GM23338 (cell line): ENCODE data around the gene MATCAP1. TPM values are rescaled to one million over a fixed set of nuclear protein-coding genes. Genes with fewer than 3 reads are reported as not detected.
A peak's percentile ranks its signal among the peaks of the same experiment; 100 is the strongest.

ENCODE experiments used
- ATAC-seq: fragments of 200-7000 bp; cut with Tn5 transposase; 3 replicates; pipeline ENCODE4 v1.9.1; 2020
- DNase-seq: peaks from one replicate; pipeline ENCODE4 v3.0.0-alpha.2; 2015; ENCODE audit warnings: low spot score
- H2AFZ ChIP-seq: fragments of 200-600 bp; sonication (generic); 2 replicates; pipeline ENCODE4 v1.8.0; 2016; ENCODE audit warnings: antibody characterized with exemption, mild to moderate bottlenecking, moderate library complexity
- H3F3A ChIP-seq: fragments of 200-600 bp; sonication (generic); replicated peaks from 2 replicates; pipeline ENCODE4 v1.8.0; 2017; ENCODE audit warnings: antibody characterized with exemption, mixed run types, low read depth
- H3K27ac ChIP-seq: fragments of 200-600 bp; sonication (generic); 2 replicates; pipeline ENCODE4 v1.6.1; 2016; ENCODE audit warnings: low read depth
- H3K27me3 ChIP-seq: fragments of 200-600 bp; sonication (generic); 2 replicates; pipeline ENCODE4 v1.8.0; 2016; ENCODE audit warnings: mild to moderate bottlenecking, mixed run types, moderate library complexity; ENCODE audit not compliant: insufficient read depth
- H3K36me3 ChIP-seq: fragments of 200-600 bp; sonication (generic); 2 replicates; pipeline ENCODE4 v1.8.0; 2016; ENCODE audit warnings: mild to moderate bottlenecking; ENCODE audit not compliant: insufficient read depth
- H3K4me1 ChIP-seq: fragments of 200-600 bp; sonication (generic); 2 replicates; pipeline ENCODE4 v1.8.0; 2016; ENCODE audit warnings: mild to moderate bottlenecking, moderate library complexity; ENCODE audit not compliant: insufficient read depth
- H3K4me2 ChIP-seq: fragments of 200-600 bp; sonication (generic); 2 replicates; pipeline ENCODE4 v1.7.1; 2017; ENCODE audit warnings: mixed run types
- H3K4me3 ChIP-seq: fragments of 200-600 bp; sonication (generic); 2 replicates; pipeline ENCODE4 v1.6.1; 2016; ENCODE audit warnings: mixed run types
- H3K79me2 ChIP-seq: fragments of 200-600 bp; sonication (generic); replicated peaks from 2 replicates; pipeline ENCODE4 v1.8.0; 2017; ENCODE audit warnings: mild to moderate bottlenecking; ENCODE audit not compliant: insufficient read depth
- H3K9me2 ChIP-seq: fragments of 200-600 bp; sonication (generic); 2 replicates; pipeline ENCODE4 v1.8.0; 2017; ENCODE audit not compliant: insufficient read depth
- H4K20me1 ChIP-seq: fragments of 200-600 bp; sonication (generic); replicated peaks from 2 replicates; pipeline ENCODE4 v1.8.0; 2017; ENCODE audit warnings: mild to moderate bottlenecking; ENCODE audit not compliant: insufficient read depth
- H3K27ac Mint-ChIP-seq: 2 replicates; pipeline ENCODE4 v1.8.0; 2020; ENCODE audit warnings: inconsistent platforms, mild to moderate bottlenecking, moderate library complexity, mixed read lengths
- H3K27me3 Mint-ChIP-seq: 3 replicates; pipeline ENCODE4 v1.8.0; 2022; ENCODE audit warnings: low read depth, mild to moderate bottlenecking, moderate library complexity, mixed read lengths, inconsistent platforms; ENCODE audit not compliant: insufficient read depth, poor library complexity
- H3K36me3 Mint-ChIP-seq: 3 replicates; pipeline ENCODE4 v1.8.0; 2021; ENCODE audit warnings: low read depth, mild to moderate bottlenecking, inconsistent platforms, moderate library complexity, mixed read lengths
- H3K4me1 Mint-ChIP-seq: 3 replicates; pipeline ENCODE4 v1.8.0; 2020; ENCODE audit warnings: mild to moderate bottlenecking, inconsistent platforms, mixed read lengths
- H3K4me3 Mint-ChIP-seq: 3 replicates; pipeline ENCODE4 v1.8.0; 2021; ENCODE audit warnings: moderate library complexity, mild to moderate bottlenecking, inconsistent platforms, mixed read lengths
- H3K9me3 Mint-ChIP-seq: 3 replicates; pipeline ENCODE4 v1.8.0; 2020; ENCODE audit warnings: moderate library complexity, mild to moderate bottlenecking, inconsistent platforms, mixed read lengths
- JUNB ChIP-seq: IDR thresholded peaks from one replicate; pipeline ENCODE4 v1.6.1; 2016; ENCODE audit warnings: antibody characterized with exemption; ENCODE audit not compliant: unreplicated experiment
- POLR2AphosphoS5 ChIP-seq: IDR thresholded peaks from 2 replicates; pipeline ENCODE4 v1.6.1; 2016; ENCODE audit warnings: antibody characterized with exemption, low read depth
- polyA plus RNA-seq: library from polyadenylated mRNA; unstranded; fragments of >200 nt; fragmentation: Nextera tagmentation; extraction: Ambion mirVana; gene quantifications from 2 replicates; pipeline ENCODE4 v1.2.1, GENCODE V29; 2016
- total RNA-seq: library from RNA; depleted of rRNA; stranded (reverse); fragments of >200 nt; shearing (Covaris generic); gene quantifications from 2 replicates; pipeline ENCODE4 v1.2.3, GENCODE V29; 2014
- TF ChIP-seq, protein P1 (sequence below): fragments of 250-450 bp; sonication (Bioruptor Pico); IDR thresholded peaks from 2 replicates; pipeline ENCODE4 v1.5.0; 2020; ENCODE audit warnings: mild to moderate bottlenecking, moderate library complexity

Gene MATCAP1
- total and polyA plus RNA-seq, 2 experiments from 2014 or later, result 9.5 to 22.7 TPM

- Histone ChIP-seq H4K20me1 (peaks cover 5% of the 10 kb centered on the region; the same call in 1 of the 2 replicates), H3K79me2 (peaks cover 11% of the 10 kb centered on the region), H2AFZ (no peak overlapping the region), H3K4me3 (no peak overlapping the region), H3F3A (no peaks in the 10 kb centered on the region), H3K4me1 (peaks cover 3% of the 10 kb centered on the region; the same call in 1 of the 2 replicates), H3K27me3 (no peaks in the 10 kb centered on the region), H3K27ac (no peak overlapping the region), H3K9me2 (no peaks in the 10 kb centered on the region), H3K4me2 (no peak overlapping the region), H3K36me3 (peaks cover 9% of the 10 kb centered on the region; the same call in 1 of the 2 replicates)
- TF ChIP-seq, protein P1, sequence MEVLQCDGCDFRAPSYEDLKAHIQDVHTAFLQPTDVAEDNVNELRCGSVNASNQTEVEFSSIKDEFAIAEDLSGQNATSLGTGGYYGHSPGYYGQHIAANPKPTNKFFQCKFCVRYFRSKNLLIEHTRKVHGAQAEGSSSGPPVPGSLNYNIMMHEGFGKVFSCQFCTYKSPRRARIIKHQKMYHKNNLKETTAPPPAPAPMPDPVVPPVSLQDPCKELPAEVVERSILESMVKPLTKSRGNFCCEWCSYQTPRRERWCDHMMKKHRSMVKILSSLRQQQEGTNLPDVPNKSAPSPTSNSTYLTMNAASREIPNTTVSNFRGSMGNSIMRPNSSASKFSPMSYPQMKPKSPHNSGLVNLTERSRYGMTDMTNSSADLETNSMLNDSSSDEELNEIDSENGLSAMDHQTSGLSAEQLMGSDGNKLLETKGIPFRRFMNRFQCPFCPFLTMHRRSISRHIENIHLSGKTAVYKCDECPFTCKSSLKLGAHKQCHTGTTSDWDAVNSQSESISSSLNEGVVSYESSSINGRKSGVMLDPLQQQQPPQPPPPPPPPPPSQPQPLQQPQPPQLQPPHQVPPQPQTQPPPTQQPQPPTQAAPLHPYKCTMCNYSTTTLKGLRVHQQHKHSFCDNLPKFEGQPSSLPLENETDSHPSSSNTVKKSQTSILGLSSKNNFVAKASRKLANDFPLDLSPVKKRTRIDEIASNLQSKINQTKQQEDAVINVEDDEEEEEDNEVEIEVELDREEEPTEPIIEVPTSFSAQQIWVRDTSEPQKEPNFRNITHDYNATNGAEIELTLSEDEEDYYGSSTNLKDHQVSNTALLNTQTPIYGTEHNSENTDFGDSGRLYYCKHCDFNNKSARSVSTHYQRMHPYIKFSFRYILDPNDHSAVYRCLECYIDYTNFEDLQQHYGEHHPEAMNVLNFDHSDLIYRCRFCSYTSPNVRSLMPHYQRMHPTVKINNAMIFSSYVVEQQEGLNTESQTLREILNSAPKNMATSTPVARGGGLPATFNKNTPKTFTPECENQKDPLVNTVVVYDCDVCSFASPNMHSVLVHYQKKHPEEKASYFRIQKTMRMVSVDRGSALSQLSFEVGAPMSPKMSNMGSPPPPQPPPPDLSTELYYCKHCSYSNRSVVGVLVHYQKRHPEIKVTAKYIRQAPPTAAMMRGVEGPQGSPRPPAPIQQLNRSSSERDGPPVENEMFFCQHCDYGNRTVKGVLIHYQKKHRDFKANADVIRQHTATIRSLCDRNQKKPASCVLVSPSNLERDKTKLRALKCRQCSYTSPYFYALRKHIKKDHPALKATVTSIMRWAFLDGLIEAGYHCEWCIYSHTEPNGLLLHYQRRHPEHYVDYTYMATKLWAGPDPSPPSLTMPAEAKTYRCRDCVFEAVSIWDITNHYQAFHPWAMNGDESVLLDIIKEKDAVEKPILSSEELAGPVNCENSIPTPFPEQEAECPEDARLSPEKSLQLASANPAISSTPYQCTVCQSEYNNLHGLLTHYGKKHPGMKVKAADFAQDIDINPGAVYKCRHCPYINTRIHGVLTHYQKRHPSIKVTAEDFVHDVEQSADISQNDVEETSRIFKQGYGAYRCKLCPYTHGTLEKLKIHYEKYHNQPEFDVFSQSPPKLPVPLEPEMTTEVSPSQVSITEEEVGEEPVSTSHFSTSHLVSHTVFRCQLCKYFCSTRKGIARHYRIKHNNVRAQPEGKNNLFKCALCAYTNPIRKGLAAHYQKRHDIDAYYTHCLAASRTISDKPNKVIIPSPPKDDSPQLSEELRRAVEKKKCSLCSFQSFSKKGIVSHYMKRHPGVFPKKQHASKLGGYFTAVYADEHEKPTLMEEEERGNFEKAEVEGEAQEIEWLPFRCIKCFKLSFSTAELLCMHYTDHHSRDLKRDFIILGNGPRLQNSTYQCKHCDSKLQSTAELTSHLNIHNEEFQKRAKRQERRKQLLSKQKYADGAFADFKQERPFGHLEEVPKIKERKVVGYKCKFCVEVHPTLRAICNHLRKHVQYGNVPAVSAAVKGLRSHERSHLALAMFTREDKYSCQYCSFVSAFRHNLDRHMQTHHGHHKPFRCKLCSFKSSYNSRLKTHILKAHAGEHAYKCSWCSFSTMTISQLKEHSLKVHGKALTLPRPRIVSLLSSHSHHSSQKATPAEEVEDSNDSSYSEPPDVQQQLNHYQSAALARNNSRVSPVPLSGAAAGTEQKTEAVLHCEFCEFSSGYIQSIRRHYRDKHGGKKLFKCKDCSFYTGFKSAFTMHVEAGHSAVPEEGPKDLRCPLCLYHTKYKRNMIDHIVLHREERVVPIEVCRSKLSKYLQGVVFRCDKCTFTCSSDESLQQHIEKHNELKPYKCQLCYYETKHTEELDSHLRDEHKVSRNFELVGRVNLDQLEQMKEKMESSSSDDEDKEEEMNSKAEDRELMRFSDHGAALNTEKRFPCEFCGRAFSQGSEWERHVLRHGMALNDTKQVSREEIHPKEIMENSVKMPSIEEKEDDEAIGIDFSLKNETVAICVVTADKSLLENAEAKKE, result no peak
- 0 out of 2 replicates have a peak, but pooled peaks have one; percentile 9 for TF ChIP-seq POLR2AphosphoS5
- Mint-ChIP-seq H3K36me3 (peaks cover 56% of the 10 kb centered on the region), H3K4me1 (peaks cover 14% of the 10 kb centered on the region), H3K4me3 (peak overlapping the region; percentile 51), H3K9me3 (no peaks in the 10 kb centered on the region), H3K27ac (no peak overlapping the region), H3K27me3 (peaks cover 17% of the 10 kb centered on the region)
- ATAC-seq (no peak), DNase-seq (no peak)
These were observed 45.1 kb upstream of the MATCAP1 start for GRCh38 chr16:67228905-67229304.

- Histone ChIP-seq H3K4me1 (peaks cover 3% of the 10 kb centered on the region; the same call in 1 of the 2 replicates), H3K4me3 (peak overlapping the region; percentile 86), H2AFZ (no peak overlapping the region), H4K20me1 (peaks cover 5% of the 10 kb centered on the region; the same call in 1 of the 2 replicates), H3K27ac (no peak overlapping the region), H3K27me3 (no peaks in the 10 kb centered on the region), H3K79me2 (peaks cover 11% of the 10 kb centered on the region), H3F3A (no peaks in the 10 kb centered on the region), H3K4me2 (peak overlapping the region; percentile 93), H3K9me2 (no peaks in the 10 kb centered on the region), H3K36me3 (peaks cover 9% of the 10 kb centered on the region; the same call in 1 of the 2 replicates)
- Mint-ChIP-seq H3K4me1 (peaks cover 14% of the 10 kb centered on the region), H3K27ac (no peak overlapping the region), H3K4me3 (peak overlapping the region; percentile 97), H3K9me3 (no peaks in the 10 kb centered on the region), H3K27me3 (peaks cover 17% of the 10 kb centered on the region), H3K36me3 (peaks cover 49% of the 10 kb centered on the region)
- TF ChIP-seq JUNB (no peak), POLR2AphosphoS5 (0 out of 2 replicates have a peak, but pooled peaks have one; percentile 11)
- ATAC-seq (no peak), DNase-seq (no peak)
These were observed 44.4 kb upstream of the MATCAP1 start for GRCh38 chr16:67228034-67228785.
